ENCODE measurements around the gene SGIP1. TPM values are rescaled to one million over a fixed set of nuclear protein-coding genes. Genes with fewer than 3 reads are reported as not detected.

Gene SGIP1
- total and polyA plus RNA-seq, 5 donors from 2014 or later, result not detected

GRCh38 chr1:66535061-66535460 is 1.1 kb downstream of the SGIP1 start:
- Histone ChIP-seq H3K27ac (ENCODE audit: insufficient read depth, low read length, poor library complexity, severe bottlenecking) (no peak overlapping the region), H3K9me3 (ENCODE audit: control insufficient read depth in 2 of 2, low read length in 2 of 2) (no peaks in the 10 kb centered on the region), H3K4me3 (ENCODE audit: low read depth, low read length) (no peak overlapping the region), H3K27me3 (ENCODE audit: control insufficient read depth, insufficient read depth, low read length) (peaks cover 22% of the 10 kb centered on the region), H3K4me1 (ENCODE audit: control insufficient read depth, insufficient read depth, low read length, poor library complexity, severe bottlenecking) (peaks cover 9% of the 10 kb centered on the region), H3K36me3 (ENCODE audit: control insufficient read depth, insufficient read depth, low read length) (no peaks in the 10 kb centered on the region)
- no peak for ATAC-seq (ENCODE audit: low read depth in 2 of 2)
- Mint-ChIP-seq H3K36me3 (no peaks in the 10 kb centered on the region), H3K4me3 (peak overlapping the region in 1 of 4 donors; percentile 21), H3K27me3 (peaks cover 62% of the 10 kb centered on the region), H3K4me1 (peaks cover 0 to 15% (median 5%) of the 10 kb centered on the region in 4 donors), H3K9me3 (peaks cover 0 to 2% (median 0%) of the 10 kb centered on the region in 7 donors), H3K27ac (no peak overlapping the region)
- DNase-seq, result no peak

GRCh38 chr1:66535853-66536252 is 1.9 kb downstream of the SGIP1 start:
- Histone ChIP-seq H3K36me3 (ENCODE audit: control insufficient read depth, insufficient read depth, low read length) (no peaks in the 10 kb centered on the region), H3K4me3 (ENCODE audit: low read depth, low read length) (no peak overlapping the region), H3K9me3 (ENCODE audit: control insufficient read depth in 2 of 2, low read length in 2 of 2) (no peaks in the 10 kb centered on the region), H3K4me1 (ENCODE audit: control insufficient read depth, insufficient read depth, low read length, poor library complexity, severe bottlenecking) (peaks cover 9% of the 10 kb centered on the region), H3K27me3 (ENCODE audit: control insufficient read depth, insufficient read depth, low read length) (peaks cover 22% of the 10 kb centered on the region), H3K27ac (ENCODE audit: insufficient read depth, low read length, poor library complexity, severe bottlenecking) (no peak overlapping the region)
- Mint-ChIP-seq H3K27me3 (peaks cover 62% of the 10 kb centered on the region), H3K36me3 (no peaks in the 10 kb centered on the region), H3K27ac (no peak overlapping the region), H3K9me3 (peaks cover 0 to 2% (median 0%) of the 10 kb centered on the region in 7 donors), H3K4me1 (peaks cover 0 to 15% (median 5%) of the 10 kb centered on the region in 4 donors), H3K4me3 (no peak overlapping the region)
- no peak for DNase-seq
- no peak for ATAC-seq (ENCODE audit: low read depth in 2 of 2)

DNA sequence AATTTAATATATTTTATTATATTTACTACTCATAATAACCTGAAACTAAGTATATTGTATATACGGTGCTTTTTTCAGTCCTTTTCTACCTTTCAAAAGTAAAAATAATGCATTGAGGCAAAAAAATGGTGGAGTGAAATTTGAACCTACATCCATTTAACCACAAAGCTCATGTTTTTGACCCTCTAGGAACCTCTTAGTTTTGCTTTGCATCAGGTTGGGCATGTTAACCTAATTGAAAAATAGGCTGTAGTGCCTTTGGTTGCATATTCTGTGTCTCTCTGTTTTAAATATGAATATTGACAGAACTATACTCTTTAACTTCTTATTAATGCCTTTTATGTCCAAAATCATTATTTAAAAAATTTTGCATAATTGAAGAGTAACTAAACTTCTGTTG is 3.8 kb downstream of the SGIP1 start:
- Histone ChIP-seq H3K36me3 (ENCODE audit: control insufficient read depth, insufficient read depth, low read length) (no peaks in the 10 kb centered on the region), H3K27ac (ENCODE audit: insufficient read depth, low read length, poor library complexity, severe bottlenecking) (no peak overlapping the region), H3K9me3 (ENCODE audit: control insufficient read depth in 2 of 2, low read length in 2 of 2) (no peaks in the 10 kb centered on the region), H3K27me3 (ENCODE audit: control insufficient read depth, insufficient read depth, low read length) (peaks cover 17% of the 10 kb centered on the region), H3K4me3 (ENCODE audit: low read depth, low read length) (no peak overlapping the region), H3K4me1 (ENCODE audit: control insufficient read depth, insufficient read depth, low read length, poor library complexity, severe bottlenecking) (peaks cover 7% of the 10 kb centered on the region)
- Mint-ChIP-seq H3K4me3 (no peak overlapping the region), H3K4me1 (peaks cover 0 to 12% (median 1%) of the 10 kb centered on the region in 4 donors), H3K27me3 (peaks cover 44% of the 10 kb centered on the region), H3K27ac (no peak overlapping the region), H3K36me3 (no peaks in the 10 kb centered on the region), H3K9me3 (peaks cover 0 to 3% (median 0%) of the 10 kb centered on the region in 7 donors)
- DNase-seq (no peak), ATAC-seq (ENCODE audit: low read depth in 2 of 2) (no peak)

GRCh38 chr1:66539491-66539890 is 5.5 kb downstream of the SGIP1 start:
- Mint-ChIP-seq H3K4me1 (no peaks in the 10 kb centered on the region), H3K27me3 (peaks cover 29% of the 10 kb centered on the region), H3K4me3 (no peak overlapping the region), H3K9me3 (peaks cover 0 to 2% (median 0%) of the 10 kb centered on the region in 7 donors), H3K27ac (no peak overlapping the region), H3K36me3 (no peaks in the 10 kb centered on the region)
- Histone ChIP-seq H3K4me1 (ENCODE audit: control insufficient read depth, insufficient read depth, low read length, poor library complexity, severe bottlenecking) (no peaks in the 10 kb centered on the region), H3K27me3 (ENCODE audit: control insufficient read depth, insufficient read depth, low read length) (peaks cover 13% of the 10 kb centered on the region), H3K27ac (ENCODE audit: insufficient read depth, low read length, poor library complexity, severe bottlenecking) (no peak overlapping the region), H3K9me3 (ENCODE audit: control insufficient read depth in 2 of 2, low read length in 2 of 2) (no peaks in the 10 kb centered on the region), H3K4me3 (ENCODE audit: low read depth, low read length) (no peak overlapping the region), H3K36me3 (ENCODE audit: control insufficient read depth, insufficient read depth, low read length) (no peaks in the 10 kb centered on the region)
- DNase-seq (no peak), ATAC-seq (ENCODE audit: low read depth in 2 of 2) (no peak)

GRCh38 chr1:66540434-66541032 is 6.6 kb downstream of the SGIP1 start:
- peaks cover 23% of the 10 kb centered on the region for H3K27me3 Mint-ChIP-seq

GRCh38 chr1:66542314-66542713 is 8.4 kb downstream of the SGIP1 start:
- H3K9me3 Mint-ChIP-seq, result peaks cover 0 to 2% (median 0%) of the 10 kb centered on the region in 7 donors
- no peak for DNase-seq
- no peaks in the 10 kb centered on the region for H3K4me1 ChIP-seq (ENCODE audit: control insufficient read depth, insufficient read depth, low read length, poor library complexity, severe bottlenecking)
- H3K36me3 Mint-ChIP-seq, result no peaks in the 10 kb centered on the region
- H3K27me3 ChIP-seq (ENCODE audit: control insufficient read depth, insufficient read depth, low read length), result peaks cover 5% of the 10 kb centered on the region
- no peak for ATAC-seq (ENCODE audit: low read depth in 2 of 2)
- no peaks in the 10 kb centered on the region for H3K36me3 ChIP-seq (ENCODE audit: control insufficient read depth, insufficient read depth, low read length)
- no peak overlapping the region for H3K4me3 ChIP-seq (ENCODE audit: low read depth, low read length)
- no peak overlapping the region for H3K27ac Mint-ChIP-seq
- H3K4me3 Mint-ChIP-seq, result no peak overlapping the region
- H3K9me3 ChIP-seq (ENCODE audit: control insufficient read depth in 2 of 2, low read length in 2 of 2), result no peaks in the 10 kb centered on the region
- no peak overlapping the region for H3K27ac ChIP-seq (ENCODE audit: insufficient read depth, low read length, poor library complexity, severe bottlenecking)
- peaks cover 16% of the 10 kb centered on the region for H3K27me3 Mint-ChIP-seq
- no peaks in the 10 kb centered on the region for H3K4me1 Mint-ChIP-seq

More at GRCh38 chr1:66540434-66541032, 6.6 kb downstream of the SGIP1 start:
- Mint-ChIP-seq H3K9me3 (peaks cover 0 to 2% (median 0%) of the 10 kb centered on the region in 7 donors), H3K27ac (no peak overlapping the region), H3K4me3 (no peak overlapping the region), H3K4me1 (no peaks in the 10 kb centered on the region), H3K36me3 (no peaks in the 10 kb centered on the region)
- Histone ChIP-seq H3K27ac (ENCODE audit: insufficient read depth, low read length, poor library complexity, severe bottlenecking) (no peak overlapping the region), H3K4me3 (ENCODE audit: low read depth, low read length) (no peak overlapping the region), H3K27me3 (ENCODE audit: control insufficient read depth, insufficient read depth, low read length) (peaks cover 9% of the 10 kb centered on the region), H3K9me3 (ENCODE audit: control insufficient read depth in 2 of 2, low read length in 2 of 2) (no peaks in the 10 kb centered on the region), H3K4me1 (ENCODE audit: control insufficient read depth, insufficient read depth, low read length, poor library complexity, severe bottlenecking) (no peaks in the 10 kb centered on the region), H3K36me3 (ENCODE audit: control insufficient read depth, insufficient read depth, low read length) (no peaks in the 10 kb centered on the region)
- ATAC-seq (ENCODE audit: low read depth in 2 of 2) (no peak), DNase-seq (no peak)

DNA sequence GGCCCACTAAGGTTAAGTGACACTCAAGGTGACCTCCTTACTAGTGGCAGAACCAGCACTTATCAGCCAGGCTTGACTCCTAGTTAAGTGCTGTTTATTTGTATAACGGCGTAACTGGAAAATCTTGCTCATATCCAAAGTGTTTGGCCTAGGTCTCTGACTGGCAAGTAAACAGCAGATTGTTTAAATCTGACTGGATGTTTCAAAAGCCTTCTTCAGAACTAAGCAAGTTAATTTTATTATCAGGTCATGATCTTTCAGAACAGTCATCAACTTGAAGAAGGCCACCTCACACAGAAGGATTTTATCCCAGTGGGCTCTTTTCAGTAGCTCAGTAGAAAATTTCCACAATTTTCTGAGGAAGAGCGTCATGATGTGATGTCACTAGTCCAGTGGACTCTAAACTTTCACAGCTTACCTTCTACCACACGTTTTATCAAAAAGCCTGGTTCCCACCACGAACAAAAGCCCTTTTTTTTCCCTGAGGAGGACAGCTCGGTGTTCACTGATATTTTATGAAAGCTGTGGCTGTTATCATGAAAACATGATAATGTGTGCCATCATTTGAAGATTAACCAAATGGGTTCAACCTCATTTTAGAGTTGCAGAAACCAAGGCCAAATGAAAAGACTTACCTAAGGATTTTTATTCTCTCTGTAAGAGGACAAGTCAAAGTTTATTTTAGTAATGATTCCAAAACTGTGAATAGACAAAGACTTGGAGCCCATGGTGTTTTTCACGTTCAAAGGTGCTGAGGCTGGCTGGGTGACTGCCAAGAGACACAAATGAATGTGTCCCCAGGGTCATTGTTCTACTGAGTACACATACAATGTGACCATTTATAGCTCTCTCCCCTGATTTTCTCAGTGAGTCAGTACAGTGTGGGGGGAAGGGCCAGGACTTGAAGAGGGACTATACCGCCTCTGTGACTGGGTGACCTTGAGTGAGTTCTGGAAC is 9.1 kb downstream of the SGIP1 start:
- H3K27me3 ChIP-seq (ENCODE audit: control insufficient read depth, insufficient read depth, low read length), result peaks cover 5% of the 10 kb centered on the region
- ATAC-seq (ENCODE audit: low read depth in 2 of 2) (no peak), DNase-seq (no peak)
- no peak overlapping the region for H3K27ac ChIP-seq (ENCODE audit: insufficient read depth, low read length, poor library complexity, severe bottlenecking)
- no peaks in the 10 kb centered on the region for H3K36me3 ChIP-seq (ENCODE audit: control insufficient read depth, insufficient read depth, low read length)
- H3K27me3 Mint-ChIP-seq, result peaks cover 16% of the 10 kb centered on the region
- H3K4me3 ChIP-seq (ENCODE audit: low read depth, low read length), result no peak overlapping the region
- peaks cover 0 to 2% (median 0%) of the 10 kb centered on the region in 7 donors for H3K9me3 Mint-ChIP-seq
- no peak overlapping the region for H3K27ac Mint-ChIP-seq
- no peaks in the 10 kb centered on the region for H3K4me1 ChIP-seq (ENCODE audit: control insufficient read depth, insufficient read depth, low read length, poor library complexity, severe bottlenecking)
- H3K9me3 ChIP-seq (ENCODE audit: control insufficient read depth in 2 of 2, low read length in 2 of 2), result no peaks in the 10 kb centered on the region
- no peaks in the 10 kb centered on the region for H3K4me1 Mint-ChIP-seq
- no peaks in the 10 kb centered on the region for H3K36me3 Mint-ChIP-seq
- H3K4me3 Mint-ChIP-seq, result no peak overlapping the region

Measured in CD4-positive, CD25-positive, alpha-beta regulatory T cell (primary cell).